ENCODE results near the gene ITGB3BP.
"Not testable (repeated sequence)": the region's sequence is repeated elsewhere in the genome, so short reads cannot be mapped to it uniquely, and the experiment has no call there.

Gene ITGB3BP

DNA sequence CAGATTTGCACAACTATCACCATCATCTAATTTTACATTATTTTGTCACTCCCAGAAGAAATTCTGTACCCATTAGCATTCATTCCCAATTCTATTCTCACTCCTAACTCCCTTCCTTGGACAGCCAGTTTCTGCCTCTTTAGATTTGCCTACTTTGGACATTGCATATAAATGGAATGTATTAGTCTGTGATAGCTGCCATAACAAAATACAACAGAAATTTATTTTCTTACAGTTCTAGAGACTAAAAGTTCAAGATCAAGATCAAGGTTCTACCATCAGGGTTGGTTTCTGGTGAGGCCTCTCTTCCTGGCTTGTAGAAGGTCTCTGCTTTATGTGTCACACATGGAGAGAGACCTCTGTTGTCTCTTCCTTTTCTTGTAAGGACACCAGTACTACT, 93.7 kb downstream of the ITGB3BP start:
- Histone ChIP-seq H3K4me3 (no peak overlapping the region), H3K27ac (no peak overlapping the region)

- Histone ChIP-seq H3K4me3 (no peak overlapping the region), H3K27ac (no peak overlapping the region)
These were observed 94.2 kb downstream of the ITGB3BP start for GRCh38 chr1:63428815-63429214.

GRCh38 chr1:63423649-63424048, 99.4 kb downstream of the ITGB3BP start:
- Histone ChIP-seq H3K4me3 (no peak overlapping the region), H3K27ac (no peak overlapping the region)

- not testable (repeated sequence) for H3K27ac ChIP-seq, H3K4me3 ChIP-seq
These were observed 102.3 kb downstream of the ITGB3BP start for GRCh38 chr1:63420746-63421145.

- H3K4me3 ChIP-seq: no peak overlapping the region
- no peak overlapping the region for H3K27ac ChIP-seq
These were observed 104.9 kb downstream of the ITGB3BP start for GRCh38 chr1:63418101-63418500.

DNA sequence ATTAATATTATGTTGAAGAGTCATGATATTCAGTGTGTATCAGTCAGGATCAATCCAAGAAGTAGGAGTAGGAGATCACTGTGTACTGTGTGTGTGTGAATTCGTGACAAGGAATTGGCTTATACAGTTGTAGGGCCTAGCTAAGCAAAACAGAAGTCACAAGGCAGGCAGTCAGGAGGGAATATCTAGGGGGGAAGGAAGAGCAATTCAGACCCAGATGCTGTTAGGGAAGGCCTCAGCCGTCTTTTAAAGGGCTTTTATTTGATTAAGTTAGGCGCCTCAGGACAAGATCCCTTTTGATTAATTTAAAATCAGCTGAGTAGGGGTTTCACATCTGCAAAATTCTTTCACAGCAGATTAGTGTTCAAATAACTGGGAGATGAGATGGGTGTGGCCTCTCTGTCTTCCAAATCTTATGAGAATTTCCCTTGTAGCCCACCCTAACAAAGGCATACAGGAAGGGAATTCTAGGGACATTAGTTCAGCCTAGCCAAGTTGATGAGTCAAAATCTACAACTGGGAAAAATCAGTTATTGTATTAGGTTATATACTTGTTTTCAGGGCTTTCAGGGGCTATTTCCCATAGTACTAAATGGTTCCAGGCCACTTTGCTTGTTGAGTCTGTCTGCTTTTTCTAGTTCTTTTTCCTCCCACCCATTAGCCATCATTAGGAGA, 108.2 kb downstream of the ITGB3BP start:
- peak overlapping the region in 1 of 21 experiments; percentile 4 for H3K27ac ChIP-seq
- no peak overlapping the region for H3K4me3 ChIP-seq

DNA sequence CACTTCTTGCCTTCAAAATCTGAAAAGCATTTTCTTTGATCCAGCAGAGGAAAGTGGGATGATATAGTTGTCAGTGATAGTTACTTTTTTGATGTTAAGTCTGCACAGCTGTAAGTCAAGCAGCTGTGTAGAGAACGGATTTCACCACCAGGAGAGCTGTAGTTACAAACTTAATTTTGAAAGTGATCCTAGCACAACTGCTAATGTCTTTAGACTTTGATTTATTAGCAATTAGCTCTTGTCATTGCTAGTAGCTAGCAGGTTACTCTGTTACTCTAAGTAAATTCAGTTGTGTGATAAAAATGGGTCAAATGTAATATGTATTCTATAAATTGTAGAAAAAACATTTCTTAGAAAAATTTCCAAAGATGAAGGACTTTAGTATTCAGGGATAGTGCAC, 109.6 kb downstream of the ITGB3BP start:
- H3K4me3 ChIP-seq: no peak overlapping the region
- H3K27ac ChIP-seq: no peak overlapping the region

GRCh38 chr1:63411066-63411465, 112.0 kb downstream of the ITGB3BP start:
- Histone ChIP-seq H3K4me3 (no peak overlapping the region), H3K27ac (no peak overlapping the region)

DNA sequence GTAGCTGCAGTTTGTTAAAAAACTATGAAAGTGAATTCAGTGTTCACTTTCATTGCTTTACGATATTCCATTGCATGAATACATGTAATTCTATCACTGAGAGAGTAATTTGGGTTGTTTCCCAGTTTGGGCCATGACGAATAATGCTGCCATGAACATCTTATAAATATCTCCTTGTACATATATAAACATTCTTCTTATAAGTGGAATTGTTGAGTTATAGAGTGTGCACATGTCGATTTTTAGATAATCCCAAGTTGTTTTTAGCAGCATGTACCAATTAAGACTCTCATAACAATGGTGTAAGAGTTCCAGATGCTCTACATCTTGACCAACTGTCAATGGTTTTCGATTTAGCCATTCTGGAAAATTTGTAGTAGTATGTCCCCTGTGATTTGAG, 114.7 kb downstream of the ITGB3BP start:
- Histone ChIP-seq H3K27ac (no peak overlapping the region), H3K4me3 (no peak overlapping the region)

GRCh38 chr1:63407002-63407401, 116.0 kb downstream of the ITGB3BP start:
- H3K4me3 ChIP-seq: no peak overlapping the region
- H3K27ac ChIP-seq: no peak overlapping the region

- H3K4me3 ChIP-seq: no peak overlapping the region
- H3K27ac ChIP-seq: no peak overlapping the region
These were observed 117.0 kb downstream of the ITGB3BP start for GRCh38 chr1:63405987-63406386.

DNA sequence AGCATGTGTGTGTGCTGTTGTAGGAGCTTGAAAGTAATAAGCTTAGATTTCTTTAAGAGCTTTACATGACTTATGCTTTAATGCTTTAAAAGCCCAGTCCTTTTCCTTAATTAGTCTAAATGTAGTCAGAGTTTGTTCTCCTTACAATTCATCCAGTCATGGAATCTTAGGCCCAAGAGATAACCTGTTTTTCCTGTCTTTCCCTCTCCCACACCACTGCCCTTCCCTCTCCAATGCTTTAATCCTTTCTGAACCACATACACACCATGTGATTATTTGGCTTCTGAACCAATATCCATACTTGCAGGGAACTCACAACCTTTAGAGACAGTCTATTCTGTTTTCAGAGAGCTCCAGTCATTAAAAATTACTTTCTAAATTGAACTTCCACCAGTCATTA, 118.0 kb downstream of the ITGB3BP start:
- H3K4me3 ChIP-seq: no peak overlapping the region
- H3K27ac ChIP-seq: peak overlapping the region in 2 of 21 experiments; percentile 12 to 23

DNA sequence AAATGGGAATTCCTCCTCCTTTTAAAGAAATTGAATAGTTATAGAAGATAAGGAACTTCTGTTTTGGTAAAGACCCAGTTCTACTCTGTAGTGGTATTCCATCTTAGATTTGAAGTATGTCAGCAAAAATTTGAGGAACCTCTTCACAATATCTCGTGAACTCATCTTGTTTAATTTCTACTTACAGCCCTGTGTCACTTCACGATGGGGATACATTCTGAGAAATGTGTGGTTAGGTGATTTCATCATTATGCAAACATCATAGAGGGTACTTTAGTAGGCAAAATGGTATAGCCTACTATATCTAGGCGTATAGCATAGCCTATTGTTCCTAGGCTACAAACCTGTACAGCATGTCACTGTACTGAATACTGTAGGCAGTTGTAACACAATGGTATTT, 119.6 kb downstream of the ITGB3BP start:
- no peak overlapping the region for H3K27ac ChIP-seq
- no peak overlapping the region for H3K4me3 ChIP-seq

- Histone ChIP-seq H3K27ac (no peak overlapping the region), H3K4me3 (no peak overlapping the region)
These were observed 121.1 kb downstream of the ITGB3BP start for GRCh38 chr1:63401945-63402344.
